ENCODE measurements around the gene TTC39C. TPM values are rescaled to one million over a fixed set of nuclear protein-coding genes. Genes with fewer than 3 reads are reported as not detected.
"Not testable (repeated sequence)": the region's sequence is repeated elsewhere in the genome, so short reads cannot be mapped to it uniquely, and the experiment has no call there.

The TTC39C gene
- total and polyA plus RNA-seq, 7 donors, result 2.3 to 36.9 (median 27.0) TPM

DNA sequence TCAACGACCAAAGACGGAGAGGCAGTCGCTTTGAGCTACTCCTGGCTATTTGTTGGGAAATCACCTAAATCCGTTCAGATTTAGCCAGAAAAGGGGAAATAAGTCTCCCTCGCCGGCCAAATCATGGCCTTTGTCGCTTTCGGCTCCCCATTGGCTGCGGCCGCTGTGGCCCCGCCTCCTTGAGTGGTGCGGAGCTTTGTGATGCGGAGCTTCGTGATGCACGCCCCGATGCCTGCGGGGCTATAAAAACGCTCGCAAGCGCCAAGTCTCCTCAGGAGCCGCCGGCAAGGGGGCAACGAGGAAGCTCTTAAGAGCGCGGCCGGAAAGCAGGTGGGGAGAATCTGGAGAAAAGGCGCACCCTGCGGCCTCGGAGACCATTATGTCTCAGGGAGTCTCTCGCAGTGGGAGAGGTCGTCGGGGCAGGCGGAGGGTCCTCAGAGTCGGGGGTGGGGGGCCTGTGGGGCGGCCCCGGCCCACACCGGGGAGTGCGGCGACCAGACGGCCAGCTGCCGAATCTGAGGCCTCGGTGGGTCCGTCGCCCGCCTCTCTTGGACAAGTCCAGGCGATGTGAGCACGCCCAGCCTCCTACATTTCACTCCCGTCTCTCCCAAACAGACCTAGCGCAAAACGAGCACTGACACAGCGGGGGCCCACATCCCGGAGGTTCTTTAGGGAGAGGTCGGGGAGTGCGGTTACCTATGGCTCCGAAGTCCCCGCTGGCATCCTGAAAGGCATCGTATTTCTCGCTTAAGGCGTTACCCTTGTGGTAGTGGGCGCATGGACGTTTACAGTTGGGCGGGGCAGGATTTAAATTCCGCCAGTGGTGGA lies 124.4 kb downstream of the TTC39C start, which contains the start of gene CABYR:
Gene CABYR, plus strand, starts transcription at position 274 of the 828 bp plus-strand sequence. CDS start 4,053 bp downstream, outside the sequence.
- Histone ChIP-seq H3K9me3 (no peaks in the 10 kb centered on the region), H3K27ac (peak within 1 kb of the TSS; percentile 36 to 67 (median 50)), H3K4me1 (peaks cover 0 to 18% (median 14%) of the 10 kb centered on the region in 4 donors), H3K27me3 (no peaks in the 10 kb centered on the region), H3K36me3 (no peaks in the 10 kb centered on the region), H3K4me3 (peak within 1 kb of the TSS; percentile 50 to 70 (median 57))
- 2 to 4% methylated on average over 63 of the region's 63 CpGs for WGBS, 2 donors
- DNase-seq, result peak; percentile 87
- TF ChIP-seq POLR2AphosphoS5 (IDR thresholded peaks at IDR 0.05) (peak; percentile 49 to 79 (median 60)), EP300 (IDR thresholded peaks at IDR 0.05) (no peak), CTCF (IDR thresholded peaks at IDR 0.05) (no peak), POLR2A (IDR thresholded peaks at IDR 0.05) (no peak)
- intact Hi-C loops (cut with DNase I), result no loop called here

- WGBS, 2 donors, result 97% methylated on average over 2 of the region's 2 CpGs
Measured at GRCh38 chr18:24140697-24141096, 126.1 kb downstream of the TTC39C start.

GRCh38 chr18:24142376-24142775 lies 127.8 kb downstream of the TTC39C start:
- no peak for DNase-seq
- H3K4me3 ChIP-seq, result no peak overlapping the region
- no peak overlapping the region for H3K27ac ChIP-seq
- H3K27me3 ChIP-seq, result no peaks in the 10 kb centered on the region
- peaks cover 0 to 18% (median 14%) of the 10 kb centered on the region in 4 donors for H3K4me1 ChIP-seq
- H3K9me3 ChIP-seq, result no peaks in the 10 kb centered on the region
- intact Hi-C loops (cut with DNase I), result no loop called here
- TF ChIP-seq EP300 (IDR thresholded peaks at IDR 0.05) (no peak), POLR2AphosphoS5 (IDR thresholded peaks at IDR 0.05) (no peak), POLR2A (IDR thresholded peaks at IDR 0.05) (no peak), CTCF (IDR thresholded peaks at IDR 0.05) (no peak)
- H3K36me3 ChIP-seq, result no peaks in the 10 kb centered on the region

More at GRCh38 chr18:24140697-24141096, 126.1 kb downstream of the TTC39C start:
- Histone ChIP-seq H3K36me3 (no peaks in the 10 kb centered on the region), H3K4me3 (no peak overlapping the region), H3K27ac (no peak overlapping the region), H3K27me3 (no peaks in the 10 kb centered on the region), H3K9me3 (no peaks in the 10 kb centered on the region), H3K4me1 (peaks cover 0 to 18% (median 14%) of the 10 kb centered on the region in 4 donors)
- intact Hi-C loops (cut with DNase I), result no loop called here
- DNase-seq, result no peak
- TF ChIP-seq CTCF (IDR thresholded peaks at IDR 0.05), result no peak
- TF ChIP-seq POLR2AphosphoS5 (IDR thresholded peaks at IDR 0.05), result no peak
- TF ChIP-seq EP300 (IDR thresholded peaks at IDR 0.05), result no peak
- TF ChIP-seq POLR2A (IDR thresholded peaks at IDR 0.05), result no peak

- 96 to 97% methylated on average over 28 of the region's 28 CpGs for WGBS, 2 donors
- DNase-seq; intact Hi-C loops (cut with DNase I): not testable (repeated sequence)
Measured at GRCh38 chr18:24149591-24149990, 135.0 kb downstream of the TTC39C start.

DNA sequence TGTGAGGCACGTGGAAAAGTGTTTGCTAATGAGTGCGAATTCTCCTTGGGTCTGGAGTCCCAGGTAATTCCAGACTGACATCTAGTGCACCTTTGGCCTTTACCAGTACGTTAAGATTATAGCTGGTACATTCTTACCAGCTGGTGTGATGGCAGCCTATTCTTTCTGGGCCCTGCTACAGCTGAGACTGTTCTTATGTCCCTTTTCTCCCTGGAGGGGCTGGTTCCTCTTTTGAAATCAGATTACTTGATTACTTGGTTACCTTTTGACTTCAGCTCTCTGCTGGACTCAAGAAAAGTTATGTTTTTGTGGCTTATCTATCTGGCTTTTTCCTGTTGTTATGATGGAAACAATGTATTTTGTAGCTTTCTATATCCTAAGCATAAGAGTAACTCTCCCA lies 138.8 kb downstream of the TTC39C start:
- intact Hi-C loops (cut with DNase I), result no loop called here
- TF ChIP-seq POLR2AphosphoS5 (IDR thresholded peaks at IDR 0.05), result no peak
- H3K27ac ChIP-seq, result no peak overlapping the region
- H3K9me3 ChIP-seq, result no peaks in the 10 kb centered on the region
- H3K4me1 ChIP-seq, result no peaks in the 10 kb centered on the region
- no peak overlapping the region for H3K4me3 ChIP-seq
- WGBS, 2 donors, result 87 to 93% methylated on average over 3 of the region's 3 CpGs
- H3K27me3 ChIP-seq, result no peaks in the 10 kb centered on the region
- peaks cover 0 to 40% (median 2%) of the 10 kb centered on the region in 4 donors for H3K36me3 ChIP-seq
- no peak for DNase-seq

More at GRCh38 chr18:24149591-24149990, 135.0 kb downstream of the TTC39C start:
- peaks cover 0 to 17% (median 0%) of the 10 kb centered on the region in 4 donors for H3K36me3 ChIP-seq
- H3K4me1 ChIP-seq, H3K9me3 ChIP-seq, H3K4me3 ChIP-seq, H3K27me3 ChIP-seq, H3K27ac ChIP-seq: not testable (repeated sequence)
